Right atrium auricular region (tissue), 2 donors: Measurements from ENCODE around the gene VPS13C. TPM values are rescaled to one million over a fixed set of nuclear protein-coding genes. Genes with fewer than 3 reads are reported as not detected.

Source experiments
- DNase-seq: peaks from one replicate; pipeline ENCODE4 v3.0.0-alpha.2; 2019; ENCODE audit warnings: low spot score
- H3K27ac ChIP-seq, 2 donors: fragments of 200-600 bp; sonication (generic); 1 replicate in 1 of 2; 2 replicates in 1 of 2; pipeline ENCODE4 v1.5.1; 2016 to 2019
- H3K27me3 ChIP-seq, 2 donors: fragments of 200-600 bp; sonication (generic); one replicate each; pipeline versions ENCODE4 v1.5.1 to v1.6.0; 2017 to 2019
- H3K36me3 ChIP-seq: fragments of 200-600 bp; sonication (generic); one replicate; pipeline ENCODE4 v1.5.1; 2016
- H3K4me1 ChIP-seq, 2 donors: fragments of 200-600 bp; sonication (generic); one replicate each; pipeline versions ENCODE4 v1.5.1 to v1.6.0; 2017 to 2019
- H3K4me3 ChIP-seq, 2 donors: fragments of 200-600 bp; sonication (generic); 1 replicate in 1 of 2; 2 replicates in 1 of 2; pipeline ENCODE4 v1.5.1; 2017 to 2019; ENCODE audit warnings: mild to moderate bottlenecking in 1 of 2, moderate library complexity in 1 of 2
- H3K9me3 ChIP-seq, 2 donors: fragments of 200-600 bp; sonication (generic); one replicate each; pipeline ENCODE4 v1.5.1; 2019
- CTCF ChIP-seq, 2 donors: fragments of 200-600 bp; sonication (generic); IDR thresholded peaks; one replicate each; pipeline ENCODE4 v1.5.1; 2019; ENCODE audit warnings: antibody characterized with exemption in 2 of 2
- total RNA-seq, 2 donors: library from RNA; depleted of rRNA; stranded (reverse); fragments of >200 nt; gene quantifications; one replicate each; pipeline ENCODE4 v1.1.0, GENCODE V29; 2016

VPS13C gene
- total RNA-seq, 2 donors from 2014 or later = 30.3 to 41.9 TPM

- Histone ChIP-seq H3K36me3 (no peaks in the 10 kb centered on the region), H3K9me3 (no peaks in the 10 kb centered on the region), H3K4me1 (peaks cover 0 to 28% of the 10 kb centered on the region in 2 donors), H3K4me3 (no peak overlapping the region), H3K27me3 (no peaks in the 10 kb centered on the region), H3K27ac (no peak overlapping the region)
- no peak for DNase-seq
- no peak for TF ChIP-seq CTCF (IDR thresholded peaks at IDR 0.05)
These were observed 2.8 kb downstream of the VPS13C start for GRCh38 chr15:62057341-62057980.

- TF ChIP-seq CTCF (IDR thresholded peaks at IDR 0.05) = no peak
- peaks cover 0 to 47% of the 10 kb centered on the region in 2 donors for H3K4me1 ChIP-seq
- no peak for DNase-seq
These were observed 5.3 kb downstream of the VPS13C start for GRCh38 chr15:62054979-62055378.

GRCh38 chr15:62053439-62054085, 6.7 kb downstream of the VPS13C start:
- no peaks in the 10 kb centered on the region for H3K27me3 ChIP-seq
- no peak overlapping the region for H3K4me3 ChIP-seq
- no peaks in the 10 kb centered on the region for H3K36me3 ChIP-seq
- TF ChIP-seq CTCF (IDR thresholded peaks at IDR 0.05) = no peak
- H3K9me3 ChIP-seq = no peaks in the 10 kb centered on the region
- peaks cover 0 to 38% of the 10 kb centered on the region in 2 donors for H3K4me1 ChIP-seq
- H3K27ac ChIP-seq = no peak overlapping the region
- DNase-seq = no peak

More at GRCh38 chr15:62054979-62055378, 5.3 kb downstream of the VPS13C start:
- no peaks in the 10 kb centered on the region for H3K36me3 ChIP-seq
- no peaks in the 10 kb centered on the region for H3K27me3 ChIP-seq
- no peak overlapping the region for H3K4me3 ChIP-seq
- no peaks in the 10 kb centered on the region for H3K9me3 ChIP-seq
- H3K27ac ChIP-seq = no peak overlapping the region

- Histone ChIP-seq H3K27me3 (no peaks in the 10 kb centered on the region), H3K9me3 (no peaks in the 10 kb centered on the region), H3K27ac (no peak overlapping the region), H3K36me3 (no peaks in the 10 kb centered on the region), H3K4me3 (no peak overlapping the region), H3K4me1 (peaks cover 0 to 33% of the 10 kb centered on the region in 2 donors)
- DNase-seq = no peak
- no peak for TF ChIP-seq CTCF (IDR thresholded peaks at IDR 0.05)
These were observed 7.5 kb downstream of the VPS13C start for GRCh38 chr15:62052713-62053112.

GRCh38 chr15:62051166-62051565, 9.1 kb downstream of the VPS13C start:
- Histone ChIP-seq H3K4me1 (peaks cover 0 to 46% of the 10 kb centered on the region in 2 donors), H3K27ac (no peak overlapping the region)

More at GRCh38 chr15:62051166-62051565, 9.1 kb downstream of the VPS13C start:
- TF ChIP-seq CTCF (IDR thresholded peaks at IDR 0.05) = no peak
- no peak for DNase-seq
- H3K36me3 ChIP-seq = no peaks in the 10 kb centered on the region
- H3K9me3 ChIP-seq = no peaks in the 10 kb centered on the region
- H3K27me3 ChIP-seq = no peaks in the 10 kb centered on the region
- no peak overlapping the region for H3K4me3 ChIP-seq
